GM12878 (cell line): ENCODE measurements around the gene SLC25A33. TPM values are rescaled to one million over a fixed set of nuclear protein-coding genes. Genes with fewer than 3 reads are reported as not detected.

ENCODE experiments used
- MTA2 ChIP-seq: fragments of 450-650 bp; IDR thresholded peaks from 2 replicates; pipeline ENCODE4 v1.6.1; 2016; ENCODE audit warnings: low read depth, mild to moderate bottlenecking, moderate library complexity
- RFX5 ChIP-seq: IDR thresholded peaks from 2 replicates; pipeline ENCODE4 v1.6.1; 2011; ENCODE audit warnings: low read depth, low read length, improper control_type of control experiment
- SPI1 ChIP-seq: IDR thresholded peaks from 2 replicates; pipeline ENCODE4 v1.6.1; 2011; ENCODE audit warnings: low read depth, mild to moderate bottlenecking, low read length, moderate library complexity, borderline replicate concordance; ENCODE audit not compliant: insufficient read depth
- WRNIP1 ChIP-seq: IDR thresholded peaks from 2 replicates; pipeline ENCODE4 v1.6.1; 2011; ENCODE audit warnings: low read depth, low read length, improper control_type of control experiment, borderline replicate concordance
- polyA plus RNA-seq, 11 experiments: library from polyadenylated mRNA; depleted of rRNA in 4 of 11; unstranded in 6 of 11; stranded (reverse) in 5 of 11; fragments of >200 nt; fragmentation: Nextera tagmentation in 4 of 11; fragmentation: Illumina TruSeq in 1 of 11; extraction: Ambion mirVana in 4 of 11; extraction: Trizol in 1 of 11; gene quantifications; 1 replicate in 1 of 11; 2 replicates in 10 of 11; pipeline versions ENCODE4 v1.2.1 to v1.2.3, GENCODE V29; 2011 to 2016; ENCODE audit warnings: inconsistent platforms in 2 of 11, missing spikeins in 2 of 11, low read depth in 1 of 11
- total RNA-seq, 4 experiments: library from RNA; depleted of rRNA in 3 of 4; stranded (reverse); fragments of >200 nt in 3 of 4; fragmentation: Illumina TruSeq in 1 of 4; extraction: Trizol in 1 of 4; gene quantifications; 2 replicates each; pipeline versions ENCODE4 v1.2.1 to v1.2.3, GENCODE V29; 2013 to 2021
- TF ChIP-seq, protein P1 (sequence below): IDR thresholded peaks from 2 replicates; pipeline ENCODE4 v1.6.1; 2012; ENCODE audit warnings: mild to moderate bottlenecking, low read depth, low read length
- TF ChIP-seq, protein P2 (sequence below): fragments of 150-350 bp; IDR thresholded peaks from 2 replicates; pipeline ENCODE4 v1.6.1; 2016; ENCODE audit warnings: low read depth, low read length

Gene SLC25A33
- total and polyA plus RNA-seq, 10 of the 15 experiments (the other 5 are each of a cell fraction or from before 2014, with no cell fraction given): 1.7 to 11.2 (median 8.4) TPM

DNA sequence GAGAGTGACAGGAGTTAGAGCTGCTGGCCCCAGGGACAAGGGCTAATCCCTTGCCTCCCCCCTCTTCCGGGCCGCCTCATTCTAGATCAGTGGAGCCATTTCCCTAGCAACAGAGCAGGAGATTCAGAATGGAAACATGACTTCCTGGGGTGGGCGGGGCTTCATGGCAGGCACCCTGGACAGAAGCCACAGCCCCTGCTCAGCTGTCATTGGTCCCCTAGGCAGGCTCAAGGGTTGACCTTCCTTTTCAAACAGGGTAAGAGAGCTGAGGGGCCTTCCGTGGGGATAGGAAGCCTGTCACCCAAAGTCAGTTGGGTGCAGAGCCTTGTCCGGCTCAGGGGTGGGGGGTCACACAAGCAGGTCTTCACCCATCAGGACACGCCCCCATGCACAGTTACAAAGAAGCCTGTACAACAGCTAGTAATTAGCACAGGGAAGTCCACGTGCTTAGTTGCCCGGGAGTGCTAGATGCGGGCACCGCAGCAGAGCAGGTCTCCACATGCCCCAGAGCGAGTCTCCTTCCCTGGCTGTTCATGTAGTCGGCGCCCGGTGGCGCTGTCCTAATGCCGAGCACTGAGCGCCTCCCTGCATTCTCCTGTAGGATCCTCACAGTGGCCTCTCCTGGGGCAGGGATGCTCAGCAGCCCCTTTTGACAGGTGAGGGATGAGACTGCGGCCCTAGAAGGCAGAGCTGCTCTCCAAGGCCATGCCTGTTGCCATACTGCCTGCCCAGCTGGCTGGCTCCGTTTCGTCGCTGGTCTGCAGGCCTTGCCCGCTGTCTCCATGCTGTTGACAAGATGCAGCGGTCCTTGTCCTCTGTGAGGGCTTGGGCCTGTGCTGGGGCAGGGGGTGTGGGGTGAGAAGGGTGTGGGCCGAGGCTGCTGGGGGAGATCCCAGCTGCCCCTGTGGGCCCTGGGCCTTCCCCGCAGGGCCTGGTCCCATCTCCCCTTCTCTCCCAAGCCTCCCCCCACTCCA is 54.5 kb downstream of the SLC25A33 start (continued):
- TF ChIP-seq, protein P1, sequence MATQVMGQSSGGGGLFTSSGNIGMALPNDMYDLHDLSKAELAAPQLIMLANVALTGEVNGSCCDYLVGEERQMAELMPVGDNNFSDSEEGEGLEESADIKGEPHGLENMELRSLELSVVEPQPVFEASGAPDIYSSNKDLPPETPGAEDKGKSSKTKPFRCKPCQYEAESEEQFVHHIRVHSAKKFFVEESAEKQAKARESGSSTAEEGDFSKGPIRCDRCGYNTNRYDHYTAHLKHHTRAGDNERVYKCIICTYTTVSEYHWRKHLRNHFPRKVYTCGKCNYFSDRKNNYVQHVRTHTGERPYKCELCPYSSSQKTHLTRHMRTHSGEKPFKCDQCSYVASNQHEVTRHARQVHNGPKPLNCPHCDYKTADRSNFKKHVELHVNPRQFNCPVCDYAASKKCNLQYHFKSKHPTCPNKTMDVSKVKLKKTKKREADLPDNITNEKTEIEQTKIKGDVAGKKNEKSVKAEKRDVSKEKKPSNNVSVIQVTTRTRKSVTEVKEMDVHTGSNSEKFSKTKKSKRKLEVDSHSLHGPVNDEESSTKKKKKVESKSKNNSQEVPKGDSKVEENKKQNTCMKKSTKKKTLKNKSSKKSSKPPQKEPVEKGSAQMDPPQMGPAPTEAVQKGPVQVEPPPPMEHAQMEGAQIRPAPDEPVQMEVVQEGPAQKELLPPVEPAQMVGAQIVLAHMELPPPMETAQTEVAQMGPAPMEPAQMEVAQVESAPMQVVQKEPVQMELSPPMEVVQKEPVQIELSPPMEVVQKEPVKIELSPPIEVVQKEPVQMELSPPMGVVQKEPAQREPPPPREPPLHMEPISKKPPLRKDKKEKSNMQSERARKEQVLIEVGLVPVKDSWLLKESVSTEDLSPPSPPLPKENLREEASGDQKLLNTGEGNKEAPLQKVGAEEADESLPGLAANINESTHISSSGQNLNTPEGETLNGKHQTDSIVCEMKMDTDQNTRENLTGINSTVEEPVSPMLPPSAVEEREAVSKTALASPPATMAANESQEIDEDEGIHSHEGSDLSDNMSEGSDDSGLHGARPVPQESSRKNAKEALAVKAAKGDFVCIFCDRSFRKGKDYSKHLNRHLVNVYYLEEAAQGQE: peak; percentile 72; the same call in 1 of the 2 replicates
- TF ChIP-seq MTA2 (no peak), RFX5 (peak; percentile 79), SPI1 (peak; percentile 56; the same call in 1 of the 2 replicates), WRNIP1 (no peak)
- TF ChIP-seq, protein P2, sequence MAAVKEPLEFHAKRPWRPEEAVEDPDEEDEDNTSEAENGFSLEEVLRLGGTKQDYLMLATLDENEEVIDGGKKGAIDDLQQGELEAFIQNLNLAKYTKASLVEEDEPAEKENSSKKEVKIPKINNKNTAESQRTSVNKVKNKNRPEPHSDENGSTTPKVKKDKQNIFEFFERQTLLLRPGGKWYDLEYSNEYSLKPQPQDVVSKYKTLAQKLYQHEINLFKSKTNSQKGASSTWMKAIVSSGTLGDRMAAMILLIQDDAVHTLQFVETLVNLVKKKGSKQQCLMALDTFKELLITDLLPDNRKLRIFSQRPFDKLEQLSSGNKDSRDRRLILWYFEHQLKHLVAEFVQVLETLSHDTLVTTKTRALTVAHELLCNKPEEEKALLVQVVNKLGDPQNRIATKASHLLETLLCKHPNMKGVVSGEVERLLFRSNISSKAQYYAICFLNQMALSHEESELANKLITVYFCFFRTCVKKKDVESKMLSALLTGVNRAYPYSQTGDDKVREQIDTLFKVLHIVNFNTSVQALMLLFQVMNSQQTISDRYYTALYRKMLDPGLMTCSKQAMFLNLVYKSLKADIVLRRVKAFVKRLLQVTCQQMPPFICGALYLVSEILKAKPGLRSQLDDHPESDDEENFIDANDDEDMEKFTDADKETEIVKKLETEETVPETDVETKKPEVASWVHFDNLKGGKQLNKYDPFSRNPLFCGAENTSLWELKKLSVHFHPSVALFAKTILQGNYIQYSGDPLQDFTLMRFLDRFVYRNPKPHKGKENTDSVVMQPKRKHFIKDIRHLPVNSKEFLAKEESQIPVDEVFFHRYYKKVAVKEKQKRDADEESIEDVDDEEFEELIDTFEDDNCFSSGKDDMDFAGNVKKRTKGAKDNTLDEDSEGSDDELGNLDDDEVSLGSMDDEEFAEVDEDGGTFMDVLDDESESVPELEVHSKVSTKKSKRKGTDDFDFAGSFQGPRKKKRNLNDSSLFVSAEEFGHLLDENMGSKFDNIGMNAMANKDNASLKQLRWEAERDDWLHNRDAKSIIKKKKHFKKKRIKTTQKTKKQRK: no peak
